GM12873 (cell line): Measurements from ENCODE around the gene PPIA.

Experiments used
- TF ChIP-seq, protein P1 (sequence below): IDR thresholded peaks from 2 replicates; pipeline ENCODE4 v1.5.1; 2012; ENCODE audit warnings: low read depth, mild to moderate bottlenecking, moderate library complexity, low read length, control low read depth; ENCODE audit not compliant: insufficient read depth; ENCODE audit errors: missing control alignments

PPIA gene

GRCh38 chr7:44769776-44770294 is 26.6 kb upstream of the PPIA start:
- TF ChIP-seq, protein P1, sequence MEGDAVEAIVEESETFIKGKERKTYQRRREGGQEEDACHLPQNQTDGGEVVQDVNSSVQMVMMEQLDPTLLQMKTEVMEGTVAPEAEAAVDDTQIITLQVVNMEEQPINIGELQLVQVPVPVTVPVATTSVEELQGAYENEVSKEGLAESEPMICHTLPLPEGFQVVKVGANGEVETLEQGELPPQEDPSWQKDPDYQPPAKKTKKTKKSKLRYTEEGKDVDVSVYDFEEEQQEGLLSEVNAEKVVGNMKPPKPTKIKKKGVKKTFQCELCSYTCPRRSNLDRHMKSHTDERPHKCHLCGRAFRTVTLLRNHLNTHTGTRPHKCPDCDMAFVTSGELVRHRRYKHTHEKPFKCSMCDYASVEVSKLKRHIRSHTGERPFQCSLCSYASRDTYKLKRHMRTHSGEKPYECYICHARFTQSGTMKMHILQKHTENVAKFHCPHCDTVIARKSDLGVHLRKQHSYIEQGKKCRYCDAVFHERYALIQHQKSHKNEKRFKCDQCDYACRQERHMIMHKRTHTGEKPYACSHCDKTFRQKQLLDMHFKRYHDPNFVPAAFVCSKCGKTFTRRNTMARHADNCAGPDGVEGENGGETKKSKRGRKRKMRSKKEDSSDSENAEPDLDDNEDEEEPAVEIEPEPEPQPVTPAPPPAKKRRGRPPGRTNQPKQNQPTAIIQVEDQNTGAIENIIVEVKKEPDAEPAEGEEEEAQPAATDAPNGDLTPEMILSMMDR: no peak

DNA sequence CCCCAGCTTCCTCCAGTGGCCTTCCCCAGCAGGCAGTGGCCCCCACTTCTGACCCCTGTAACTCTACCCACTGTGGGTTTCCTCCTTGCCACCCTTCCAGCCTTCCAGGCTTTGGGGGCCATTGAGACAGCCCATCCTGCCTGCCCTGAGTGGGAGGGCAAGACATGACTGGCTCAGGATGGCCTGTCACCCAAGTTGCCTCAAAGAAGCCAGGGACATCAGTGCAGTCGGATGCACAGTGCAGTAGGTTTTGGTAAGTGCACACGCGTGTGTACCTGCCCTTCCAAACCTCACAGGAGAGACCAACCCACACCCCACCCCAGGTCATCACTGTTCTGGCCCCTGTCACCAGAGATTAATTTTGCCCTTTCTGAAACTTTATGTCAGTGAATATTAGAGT is 25.1 kb upstream of the PPIA start:
- TF ChIP-seq, protein P1: no peak

DNA sequence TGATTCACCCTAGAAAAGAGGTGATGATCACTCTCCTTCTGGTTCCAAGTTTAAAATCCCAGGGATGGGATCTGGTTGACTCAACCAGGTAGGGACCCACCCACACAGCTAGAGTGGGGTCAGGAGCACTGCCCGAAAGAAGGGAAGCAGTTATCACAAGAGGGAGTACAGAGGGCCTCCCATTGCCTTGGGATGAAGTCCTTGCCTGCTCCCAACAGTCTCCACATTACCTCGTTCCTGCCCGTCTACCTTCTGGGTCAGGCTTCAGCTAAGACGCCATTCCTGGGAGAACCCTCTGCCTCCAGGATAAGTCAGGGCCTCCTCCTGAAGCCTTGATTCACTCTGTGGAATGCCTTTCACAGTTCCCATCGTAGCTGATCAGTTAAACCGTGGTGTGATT is 24.0 kb upstream of the PPIA start:
- TF ChIP-seq, protein P1: no peak

GRCh38 chr7:44772867-44773266 is 23.6 kb upstream of the PPIA start:
- TF ChIP-seq, protein P1: no peak

DNA sequence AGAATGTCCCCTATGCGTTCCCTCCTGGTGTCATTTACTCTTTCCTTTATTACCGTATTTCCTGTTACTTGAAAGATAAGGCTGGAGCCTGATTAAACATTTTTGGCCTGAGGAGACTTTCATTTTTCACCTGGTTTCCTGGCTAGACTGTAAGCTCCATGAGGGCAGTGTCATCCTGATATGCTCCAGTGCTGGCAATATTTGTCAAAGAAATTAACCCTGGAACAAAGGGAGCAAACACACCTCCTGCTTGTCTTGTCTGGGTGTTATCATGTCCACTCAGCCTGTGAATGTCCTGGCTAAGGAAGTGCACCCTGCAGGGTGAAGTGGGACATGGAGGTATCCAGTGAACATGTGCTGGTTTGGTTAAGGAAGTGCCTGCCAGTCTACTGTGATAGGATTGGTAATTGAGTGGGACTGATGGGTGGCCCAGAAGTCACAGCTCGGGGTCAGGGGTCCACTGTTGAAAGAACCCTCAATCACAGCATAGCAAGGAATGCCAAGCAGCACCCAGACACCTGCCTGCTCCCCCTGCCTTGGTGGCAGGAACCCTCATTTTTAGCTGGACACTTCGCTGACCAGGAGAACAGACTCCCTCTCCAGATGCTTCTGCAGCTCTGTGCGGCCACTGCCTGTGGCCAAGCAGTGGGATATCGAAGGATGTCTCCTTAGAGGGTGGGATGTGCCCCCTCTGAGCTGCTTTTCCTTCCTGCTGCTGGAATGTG is 20.9 kb upstream of the PPIA start:
- TF ChIP-seq, protein P1: no peak

DNA sequence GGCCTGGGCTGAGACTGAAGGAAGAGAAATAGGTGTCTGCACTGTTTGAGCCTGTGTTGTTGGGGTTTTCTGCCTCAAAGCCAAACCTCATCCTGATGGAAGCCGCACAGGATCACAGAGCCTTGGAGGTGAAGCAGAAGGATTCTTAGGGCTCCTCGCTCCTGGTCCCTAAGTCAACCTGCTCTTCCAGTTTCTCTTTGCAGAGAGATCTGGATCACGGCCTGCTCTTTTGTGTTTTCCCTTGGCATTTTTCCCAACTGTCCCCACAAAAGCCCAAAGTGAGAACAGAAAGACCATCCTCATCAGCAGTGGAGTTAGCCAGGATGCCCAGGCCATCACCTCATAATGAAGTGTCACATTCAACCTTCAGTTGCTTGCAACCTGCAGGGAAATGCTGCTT is 20.3 kb upstream of the PPIA start:
- TF ChIP-seq, protein P1: no peak

- TF ChIP-seq, protein P1: no peak
These were observed 14.0 kb upstream of the PPIA start for GRCh38 chr7:44782460-44782859.
